Hepatocyte (in vitro differentiated cells): Measurements from ENCODE around the gene KCNMA1. TPM values are rescaled to one million over a fixed set of nuclear protein-coding genes. Genes with fewer than 3 reads are reported as not detected.
A peak's percentile ranks its signal among the peaks of the same experiment; 100 is the strongest.

Experiments
- DNase-seq: peaks from one replicate; pipeline ENCODE4 v3.0.0-alpha.2; 2016; ENCODE audit warnings: low spot score
- H2AFZ ChIP-seq: fragments of 200-600 bp; sonication (generic); 2 replicates; pipeline ENCODE4 v1.6.0; 2016; ENCODE audit warnings: antibody characterized with exemption, mild to moderate bottlenecking
- H3K27ac ChIP-seq: fragments of 200-600 bp; sonication (generic); 2 replicates; pipeline ENCODE4 v1.5.1; 2016; ENCODE audit warnings: mild to moderate bottlenecking
- H3K27me3 ChIP-seq: fragments of 200-600 bp; sonication (generic); 2 replicates; pipeline ENCODE4 v1.6.1; 2016
- H3K36me3 ChIP-seq: fragments of 200-600 bp; sonication (generic); replicated peaks from 2 replicates; pipeline ENCODE4 v1.5.1; 2016; ENCODE audit warnings: low read depth; ENCODE audit not compliant: insufficient read depth
- H3K4me1 ChIP-seq: fragments of 200-600 bp; sonication (generic); 2 replicates; pipeline ENCODE4 v1.5.1; 2016; ENCODE audit warnings: mild to moderate bottlenecking, moderate library complexity; ENCODE audit not compliant: insufficient read depth
- H3K4me2 ChIP-seq: fragments of 200-600 bp; sonication (generic); 2 replicates; pipeline ENCODE4 v1.6.0; 2016
- H3K4me3 ChIP-seq: fragments of 200-600 bp; sonication (generic); 2 replicates; pipeline ENCODE4 v1.5.1; 2016; ENCODE audit warnings: mild to moderate bottlenecking
- H3K79me2 ChIP-seq: fragments of 200-600 bp; sonication (generic); 2 replicates; pipeline ENCODE4 v1.6.0; 2017; ENCODE audit warnings: mild to moderate bottlenecking
- H3K9me2 ChIP-seq: fragments of 200-600 bp; sonication (generic); replicated peaks from 2 replicates; pipeline ENCODE4 v1.6.0; 2017; ENCODE audit warnings: mild to moderate bottlenecking; ENCODE audit not compliant: insufficient read depth
- H3K9me3 ChIP-seq: fragments of 200-600 bp; sonication (generic); 2 replicates; pipeline ENCODE4 v1.5.1; 2016; ENCODE audit warnings: low read depth, mild to moderate bottlenecking
- H4K20me1 ChIP-seq: fragments of 200-600 bp; sonication (generic); 2 replicates; pipeline ENCODE4 v1.6.0; 2016; ENCODE audit warnings: mild to moderate bottlenecking; ENCODE audit not compliant: insufficient read depth, poor library complexity, severe bottlenecking
- CTCF ChIP-seq: fragments of 200-600 bp; sonication (generic); IDR thresholded peaks from 2 replicates; pipeline ENCODE4 v1.5.1; 2016; ENCODE audit warnings: antibody characterized with exemption, mild to moderate bottlenecking; ENCODE audit not compliant: poor library complexity
- EZH2 ChIP-seq: fragments of 200-600 bp; sonication (generic); IDR thresholded peaks from 2 replicates; pipeline ENCODE4 v1.6.1; 2016; ENCODE audit warnings: antibody characterized with exemption, mild to moderate bottlenecking, borderline replicate concordance
- EZH2phosphoT487 ChIP-seq: fragments of 200-600 bp; sonication (generic); IDR thresholded peaks from one replicate; pipeline ENCODE4 v1.6.1; 2018; ENCODE audit warnings: antibody characterized with exemption, mild to moderate bottlenecking, low read depth, moderate library complexity; ENCODE audit not compliant: unreplicated experiment, severe bottlenecking
- WGBS: methylation state at CpG from one replicate; pipeline ENCODE4 v1.1.6; 2016; ENCODE audit warnings: low lambda C conversion rate; ENCODE audit errors: missing lambda C conversion rate; 5-methylcytosine and 5-hydroxymethylcytosine counted together
- polyA plus RNA-seq: library from polyadenylated mRNA; unstranded; fragments of >200 nt; fragmentation: Nextera tagmentation; extraction: Ambion mirVana; gene quantifications from 2 replicates; pipeline ENCODE4 v1.2.1, GENCODE V29; 2016
- total RNA-seq: library from RNA; depleted of rRNA; stranded (reverse); fragments of >200 nt; gene quantifications from 2 replicates; pipeline ENCODE4 v1.2.3, GENCODE V29; 2014

Gene KCNMA1
- total and polyA plus RNA-seq, 2 experiments from 2014 or later = 42.6 to 73.3 TPM

DNA sequence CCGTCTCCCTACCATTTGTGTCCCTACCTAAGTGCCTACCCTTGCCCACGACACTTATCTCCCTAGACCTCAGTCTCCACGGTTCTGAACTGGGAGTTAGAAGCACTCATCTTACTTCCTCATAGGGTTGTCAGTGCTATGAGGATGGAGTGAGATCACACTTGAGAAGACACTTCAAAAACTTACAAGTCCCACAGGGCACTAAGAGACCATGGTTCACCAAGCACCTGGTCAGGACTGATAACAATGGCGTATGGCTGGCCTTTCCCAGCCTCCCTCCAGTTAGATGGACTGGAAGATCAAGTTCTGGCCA is 43.2 kb downstream of the KCNMA1 start:
- no peak overlapping the region for H3K4me2 ChIP-seq
- 89% methylated on average over 4 of the region's 4 CpGs for WGBS
- no peaks in the 10 kb centered on the region for H3K9me2 ChIP-seq
- no peaks in the 10 kb centered on the region for H3K9me3 ChIP-seq
- H3K27ac ChIP-seq = no peak overlapping the region
- no peak overlapping the region for H2AFZ ChIP-seq
- no peak for TF ChIP-seq EZH2
- no peak for TF ChIP-seq EZH2phosphoT487
- TF ChIP-seq CTCF = no peak
- H3K4me3 ChIP-seq = no peak overlapping the region
- H3K79me2 ChIP-seq = peaks cover 9% of the 10 kb centered on the region
- no peaks in the 10 kb centered on the region for H3K27me3 ChIP-seq
- no peak for DNase-seq
- no peaks in the 10 kb centered on the region for H3K36me3 ChIP-seq
- H3K4me1 ChIP-seq = no peaks in the 10 kb centered on the region
- no peaks in the 10 kb centered on the region for H4K20me1 ChIP-seq

- Histone ChIP-seq H3K79me2 (peaks cover 10% of the 10 kb centered on the region), H2AFZ (no peak overlapping the region), H3K4me3 (no peak overlapping the region), H3K27ac (no peak overlapping the region), H3K27me3 (no peaks in the 10 kb centered on the region), H4K20me1 (no peaks in the 10 kb centered on the region), H3K4me2 (no peak overlapping the region), H3K9me3 (no peaks in the 10 kb centered on the region), H3K4me1 (no peaks in the 10 kb centered on the region), H3K36me3 (no peaks in the 10 kb centered on the region), H3K9me2 (no peaks in the 10 kb centered on the region)
- DNase-seq = no peak
- WGBS = 96% methylated on average over 7 of the region's 7 CpGs
- no peak for TF ChIP-seq CTCF
- no peak for TF ChIP-seq EZH2
- TF ChIP-seq EZH2phosphoT487 = no peak
Observed at GRCh38 chr10:77593771-77594470, 43.7 kb downstream of the KCNMA1 start.

- Histone ChIP-seq H3K79me2 (peaks cover 17% of the 10 kb centered on the region), H2AFZ (no peak overlapping the region), H3K27me3 (no peaks in the 10 kb centered on the region), H3K27ac (no peak overlapping the region), H3K36me3 (no peaks in the 10 kb centered on the region), H3K4me1 (peaks cover 7% of the 10 kb centered on the region), H3K4me2 (no peak overlapping the region), H3K4me3 (no peak overlapping the region), H3K9me3 (no peaks in the 10 kb centered on the region), H3K9me2 (no peaks in the 10 kb centered on the region), H4K20me1 (no peaks in the 10 kb centered on the region)
- 84% methylated on average over 5 of the region's 5 CpGs for WGBS
- TF ChIP-seq CTCF (no peak), EZH2phosphoT487 (no peak), EZH2 (no peak)
- DNase-seq = peak; percentile 61
Observed at GRCh38 chr10:77592946-77593636, 44.5 kb downstream of the KCNMA1 start.
